HG02623 (cell line): ENCODE data around the gene SECTM1.

Experiments used
- ATAC-seq: cut with Tn5 transposase; IDR thresholded peaks from one replicate; pipeline ENCODE4 v1.9.1; 2021; ENCODE audit warnings: moderate library complexity; ENCODE audit not compliant: unreplicated experiment

The SECTM1 gene

GRCh38 chr17:82283208-82283749 is 50.3 kb downstream of the SECTM1 start:
- no peak for ATAC-seq

DNA sequence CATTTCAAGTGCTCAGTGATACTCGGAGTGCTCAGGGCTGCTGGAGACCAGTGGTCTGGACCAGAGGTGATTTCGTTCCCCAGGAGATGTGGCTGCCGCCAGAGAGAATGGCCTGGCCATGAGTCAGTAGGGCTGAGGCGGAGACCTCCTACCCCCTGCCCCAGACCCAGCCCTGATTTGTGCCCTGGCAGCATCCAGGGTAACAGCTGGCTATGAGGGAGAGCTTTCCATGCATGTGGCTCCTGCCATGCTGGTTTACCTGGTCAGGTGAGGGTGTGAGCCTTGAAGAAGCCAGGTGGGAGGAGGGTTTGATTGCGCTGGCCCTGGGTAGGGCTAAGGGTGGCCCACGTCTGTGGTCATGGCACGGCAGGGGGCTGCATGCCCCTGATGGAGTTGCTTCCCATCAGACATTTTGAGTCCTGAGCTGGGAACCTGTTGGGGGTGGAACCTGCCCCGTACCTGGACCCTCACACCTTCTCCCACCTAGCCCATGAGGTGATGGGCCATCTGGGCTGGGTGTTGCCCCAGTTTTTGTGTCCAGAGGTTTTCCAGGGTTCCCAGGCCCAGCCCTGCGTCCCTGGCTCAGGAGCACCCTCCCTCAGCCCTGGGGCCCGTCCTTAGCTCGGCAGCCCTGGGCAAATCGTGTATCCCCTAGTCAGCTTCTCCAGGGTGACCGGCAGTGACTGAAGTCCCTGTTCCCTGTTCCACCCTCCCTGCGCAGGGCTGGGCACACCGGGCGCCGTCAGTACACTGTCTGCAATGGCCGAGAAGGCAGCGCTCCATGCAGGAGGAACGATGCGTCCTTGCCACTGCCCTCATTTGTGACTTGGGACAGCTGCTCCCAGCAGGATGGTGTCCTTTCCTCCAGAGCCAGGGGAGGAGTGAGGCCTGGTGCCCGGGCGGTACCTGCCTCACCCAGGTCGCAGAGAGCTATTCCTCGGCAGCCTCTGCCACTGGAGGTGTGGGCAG is 51.0 kb downstream of the SECTM1 start:
- ATAC-seq: no peak

GRCh38 chr17:82281502-82282238 is 51.9 kb downstream of the SECTM1 start:
- no peak for ATAC-seq

GRCh38 chr17:82281076-82281475 is 52.5 kb downstream of the SECTM1 start:
- ATAC-seq: no peak

DNA sequence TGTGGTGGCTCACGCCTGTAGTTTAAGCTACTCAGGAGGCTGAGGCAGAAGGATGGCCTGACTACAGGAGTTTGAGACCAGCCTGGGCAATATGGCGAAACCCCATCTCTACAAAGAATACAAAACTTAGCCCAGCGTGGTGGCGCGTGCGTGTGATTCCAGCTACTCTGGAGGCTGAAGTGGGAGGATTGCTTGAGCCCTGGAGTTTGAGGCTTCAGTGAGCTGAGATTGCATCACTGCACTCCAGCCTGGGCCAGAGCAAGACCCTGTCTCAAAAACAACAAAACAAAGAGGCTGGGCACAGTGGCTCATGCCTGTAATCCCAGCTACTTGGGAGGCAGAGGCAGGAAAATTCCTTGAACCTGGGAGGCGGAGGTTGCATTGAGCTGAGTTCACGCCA is 53.0 kb downstream of the SECTM1 start:
- no peak for ATAC-seq

DNA sequence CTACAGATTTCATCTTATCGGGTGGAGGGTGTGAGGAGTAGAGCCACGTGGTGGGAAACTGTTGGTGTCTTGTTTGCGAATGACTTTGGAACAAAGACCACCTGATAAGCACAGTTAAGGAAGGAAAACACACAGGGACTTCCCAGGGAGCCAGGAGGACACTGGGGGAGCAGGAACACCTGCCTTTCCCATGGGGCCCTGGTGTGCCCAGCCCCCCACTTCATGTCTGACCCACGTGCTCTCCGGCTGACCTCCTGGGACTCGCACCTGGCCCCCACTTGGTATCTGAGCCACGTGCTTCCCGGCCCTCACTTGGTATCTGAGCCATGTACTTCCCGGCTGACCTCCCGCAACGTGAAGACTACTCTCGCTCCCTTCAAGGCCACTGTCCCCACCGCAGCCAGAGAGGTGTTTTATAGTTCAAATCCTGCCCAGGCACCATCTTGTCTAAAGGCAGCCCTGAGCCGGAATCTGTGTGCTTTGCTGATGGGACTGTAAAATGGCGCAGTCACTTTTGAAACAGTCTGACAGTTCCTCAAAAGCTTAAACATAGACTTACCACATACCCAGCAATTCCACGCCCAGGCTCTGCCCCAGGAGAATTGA is 54.7 kb downstream of the SECTM1 start:
- no peak for ATAC-seq

GRCh38 chr17:82278308-82278707 is 55.3 kb downstream of the SECTM1 start:
- no peak for ATAC-seq

DNA sequence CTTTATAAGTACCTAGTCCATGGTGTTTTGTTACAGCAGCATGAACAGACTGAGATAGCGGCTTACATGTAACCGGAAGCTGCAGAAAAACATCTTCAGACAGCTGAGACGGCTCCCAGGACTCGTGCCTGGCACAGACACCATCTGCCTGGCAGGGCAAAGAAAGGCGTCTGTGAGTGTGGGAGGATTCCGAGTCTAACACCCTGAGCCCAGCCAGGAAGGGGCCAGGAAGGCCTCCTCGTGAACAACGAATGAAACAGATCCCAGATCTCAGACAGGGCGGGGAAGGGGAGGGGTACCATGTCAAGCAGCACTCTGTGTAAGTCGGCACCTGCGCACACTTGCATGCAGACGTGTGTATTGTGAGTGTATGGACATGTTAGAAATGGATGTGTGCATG is 55.7 kb downstream of the SECTM1 start:
- ATAC-seq: no peak

DNA sequence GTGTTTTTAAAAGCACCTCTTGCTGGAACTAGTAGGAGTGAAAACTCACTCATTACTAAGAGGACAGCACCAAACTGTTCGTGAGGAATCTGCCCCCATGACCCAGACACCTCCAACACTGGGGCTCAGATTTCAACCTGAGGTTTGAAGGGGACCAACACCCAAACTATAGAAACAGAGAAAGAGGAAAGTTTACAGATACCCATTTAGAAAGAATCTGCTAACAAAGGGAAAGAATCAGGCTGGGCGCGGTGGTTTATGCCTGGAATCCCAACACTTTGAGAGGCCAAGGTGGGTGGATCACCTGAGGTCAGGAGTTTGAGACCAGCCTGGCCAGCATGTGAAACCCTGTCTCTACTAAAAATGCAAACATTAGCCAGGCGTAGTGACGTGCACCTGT is 56.6 kb downstream of the SECTM1 start:
- no peak for ATAC-seq

GRCh38 chr17:82275326-82275725 is 58.2 kb downstream of the SECTM1 start:
- ATAC-seq: no peak

GRCh38 chr17:82274134-82275020 is 59.2 kb downstream of the SECTM1 start:
- ATAC-seq: no peak

- ATAC-seq: peak; percentile 68
These were observed 60.0 kb downstream of the SECTM1 start, which contains the start of gene CSNK1D for GRCh38 chr17:82273327-82274133. Gene CSNK1D (minus strand): TSS chr17:82273700. CDS start chr17:82273381, 319 bp downstream.

GRCh38 chr17:82272495-82273326 is 60.9 kb downstream of the SECTM1 start:
- no peak for ATAC-seq

GRCh38 chr17:82271401-82271800 is 62.2 kb downstream of the SECTM1 start:
- ATAC-seq: no peak
